GM12874 (cell line): ENCODE results near the gene MUC15.

ENCODE experiments used
- CTCF ChIP-seq: IDR thresholded peaks from 2 replicates; pipeline ENCODE4 v1.5.1; 2011; ENCODE audit warnings: low read depth, mild to moderate bottlenecking, control low read depth, low read length, moderate library complexity; ENCODE audit not compliant: insufficient read depth

The MUC15 gene

GRCh38 chr11:26558190-26558589 is 13.9 kb downstream of the MUC15 start:
- no peak for TF ChIP-seq CTCF

GRCh38 chr11:26557666-26558065 is 14.4 kb downstream of the MUC15 start:
- no peak for TF ChIP-seq CTCF

- TF ChIP-seq CTCF: no peak
Measured at GRCh38 chr11:26556582-26556981, 15.5 kb downstream of the MUC15 start.

- TF ChIP-seq CTCF: no peak
Measured at GRCh38 chr11:26554455-26554854, 17.6 kb downstream of the MUC15 start.

GRCh38 chr11:26553182-26553581 is 18.9 kb downstream of the MUC15 start:
- no peak for TF ChIP-seq CTCF

GRCh38 chr11:26551186-26551801 is 20.8 kb downstream of the MUC15 start:
- TF ChIP-seq CTCF: 0 out of 2 replicates have a peak, but pooled peaks have one; percentile 16

GRCh38 chr11:26550022-26550421 is 22.0 kb downstream of the MUC15 start:
- no peak for TF ChIP-seq CTCF
